HepG2 (cell line): ENCODE data around the gene SLC4A2. TPM values are rescaled to one million over a fixed set of nuclear protein-coding genes. Genes with fewer than 3 reads are reported as not detected.
A peak's percentile ranks its signal among the peaks of the same experiment; 100 is the strongest.

Experiments
- ATAC-seq: fragments of 200-7000 bp; cut with Tn5 transposase; 3 replicates; pipeline ENCODE4 v1.9.1; 2020; ENCODE audit warnings: mild to moderate bottlenecking, moderate library complexity
- BruUV-seq: library from RNA; stranded (reverse); fragments of 400-500 nt; replicated peaks from 2 replicates; lab custom pipeline; 2021; lab: Mats Ljungman, UMichigan
- CTCF ChIA-PET: fragments of 300-600 bp; formaldehyde crosslinking; extraction: SDS; loops from one replicate; lab custom pipeline; 2021; ENCODE audit warnings: low total read pairs, inconsistent platforms, low intra/inter-chr PET ratio; lab: Yijun Ruan, JAX
- POLR2A ChIA-PET: fragments of 350-600 bp; sonication (Branson Sonifier 250); formaldehyde crosslinking; loops from one replicate; lab custom pipeline; 2020; ENCODE audit warnings: antibody characterized with exemption, inconsistent platforms; lab: Yijun Ruan, JAX
- DNase-seq: peaks from one replicate; pipeline ENCODE4 v3.0.0-alpha.2; 2015; ENCODE audit warnings: low spot score
- FAIRE-seq: peaks from 3 replicates; lab custom pipeline; 2011; peaks lifted over from hg19 to GRCh38; lab: Jason Lieb, UNC
- H2AFZ ChIP-seq: one replicate; pipeline ENCODE4 v1.6.1; 2011; ENCODE audit warnings: low read length, inconsistent platforms
- H3K27ac ChIP-seq: fragments of 300-600 bp; 3 replicates; pipeline ENCODE4 v1.8.0; 2011; ENCODE audit warnings: mixed run types, mild to moderate bottlenecking, mixed read lengths, low read length, inconsistent platforms; ENCODE audit not compliant: insufficient read depth; ENCODE audit errors: extremely low read length
- H3K27me3 ChIP-seq, 2 experiments: fragments of 200-600 bp in 1 of 2; 2 replicates in 1 of 2; 3 replicates in 1 of 2; pipeline versions ENCODE4 v1.6.0 to v1.8.0; 2011; ENCODE audit warnings: low read length in 2 of 2, mild to moderate bottlenecking in 2 of 2, moderate library complexity in 2 of 2, inconsistent platforms in 1 of 2; ENCODE audit not compliant: insufficient read depth in 2 of 2, control insufficient read depth in 1 of 2
- H3K36me3 ChIP-seq, 2 experiments: fragments of 200-600 bp in 1 of 2; replicated peaks in 1 of 2; 2 replicates in 1 of 2; 3 replicates in 1 of 2; pipeline versions ENCODE4 v1.5.1 to v1.8.0; 2011; ENCODE audit warnings: low read length in 2 of 2, inconsistent platforms in 1 of 2; ENCODE audit not compliant: insufficient read depth in 2 of 2, control insufficient read depth in 1 of 2
- H3K4me1 ChIP-seq: 2 replicates; pipeline ENCODE4 v1.5.1; 2012; ENCODE audit warnings: low read length, inconsistent platforms; ENCODE audit not compliant: insufficient read depth
- H3K4me2 ChIP-seq: 2 replicates; pipeline ENCODE4 v1.6.0; 2011; ENCODE audit warnings: low read depth, low read length, inconsistent platforms
- H3K4me3 ChIP-seq, 3 experiments: fragments of 200-600 bp in 1 of 3; sonication (generic), shearing (Covaris generic) in 1 of 3; replicated peaks in 1 of 3; 2 replicates each; pipeline ENCODE4 v1.5.1; 2011 to 2016; ENCODE audit warnings: low read length in 3 of 3, inconsistent platforms in 2 of 3, low read depth in 2 of 3, mild to moderate bottlenecking in 2 of 3, control low read depth in 1 of 3, mixed read lengths in 1 of 3; ENCODE audit not compliant: insufficient read depth in 1 of 3
- H3K79me2 ChIP-seq: one replicate; pipeline ENCODE4 v1.6.1; 2011; ENCODE audit warnings: low read length, inconsistent platforms; ENCODE audit not compliant: insufficient read depth
- H3K9ac ChIP-seq: 2 replicates; pipeline ENCODE4 v1.6.0; 2011; ENCODE audit warnings: mild to moderate bottlenecking, low read depth, low read length, inconsistent platforms; ENCODE audit not compliant: insufficient read depth
- H3K9me3 ChIP-seq: 2 replicates; pipeline ENCODE4 v1.5.1; 2012; ENCODE audit warnings: mild to moderate bottlenecking, low read length
- H4K20me1 ChIP-seq: 2 replicates; pipeline ENCODE4 v1.6.0; 2011; ENCODE audit warnings: inconsistent platforms, mild to moderate bottlenecking, low read length, moderate library complexity; ENCODE audit not compliant: insufficient read depth
- AGO2 ChIP-seq: fragments of 200-400 bp; formaldehyde crosslinking; optimal IDR thresholded peaks from 2 replicates; pipeline ENCODE3; 2017; ENCODE audit warnings: mild to moderate bottlenecking, low read depth, low read length, moderate library complexity
- KAT7 ChIP-seq: IDR thresholded peaks from 2 replicates; pipeline ENCODE4 v1.6.1; 2018; ENCODE audit warnings: borderline replicate concordance, missing compliant biosample characterization
- NFYC ChIP-seq: IDR thresholded peaks from 2 replicates; pipeline ENCODE4 v1.6.1; 2016; ENCODE audit warnings: missing genetic modification reagents, missing compliant biosample characterization
- NRL ChIP-seq: sonication (generic); formaldehyde crosslinking; IDR thresholded peaks from 2 replicates; pipeline ENCODE4 v1.5.0; 2020; ENCODE audit warnings: missing genetic modification reagents, mild to moderate bottlenecking, moderate library complexity, borderline replicate concordance
- RFX1 ChIP-seq: fragments of 450-650 bp; IDR thresholded peaks from 2 replicates; pipeline ENCODE4 v1.6.1; 2017
- UBTF ChIP-seq: sonication (generic); formaldehyde crosslinking; IDR thresholded peaks from 2 replicates; pipeline ENCODE4 v1.4.0; 2020; ENCODE audit warnings: mild to moderate bottlenecking, missing genetic modification reagents
- ZNF124 ChIP-seq: sonication (generic); formaldehyde crosslinking; IDR thresholded peaks from 2 replicates; pipeline ENCODE4 v1.4.0; 2020; ENCODE audit warnings: missing genetic modification reagents
- ZNF263 ChIP-seq: sonication (generic); formaldehyde crosslinking; IDR thresholded peaks from 2 replicates; pipeline ENCODE4 v1.4.0; 2020; ENCODE audit warnings: missing genetic modification reagents
- ZNF30 ChIP-seq: sonication (generic); formaldehyde crosslinking; IDR thresholded peaks from 2 replicates; pipeline ENCODE4 v1.5.0; 2020; ENCODE audit warnings: mild to moderate bottlenecking, missing genetic modification reagents
- ZNF317 ChIP-seq: sonication (generic); formaldehyde crosslinking; IDR thresholded peaks from 2 replicates; pipeline ENCODE4 v1.5.0; 2020; ENCODE audit warnings: mild to moderate bottlenecking, missing genetic modification reagents
- ZNF326 ChIP-seq: sonication (generic); formaldehyde crosslinking; IDR thresholded peaks from 2 replicates; pipeline ENCODE4 v1.4.0; 2020; ENCODE audit warnings: missing genetic modification reagents, borderline replicate concordance
- ZNF678 ChIP-seq: sonication (generic); formaldehyde crosslinking; IDR thresholded peaks from 2 replicates; pipeline ENCODE4 v1.4.0; 2020; ENCODE audit warnings: mild to moderate bottlenecking, missing genetic modification reagents
- ZNF703 ChIP-seq: sonication (generic); formaldehyde crosslinking; IDR thresholded peaks from 2 replicates; pipeline ENCODE4 v1.5.1; 2020; ENCODE audit warnings: missing genetic modification reagents, mild to moderate bottlenecking, moderate library complexity, borderline replicate concordance
- WGBS: methylation state at CpG from one replicate; pipeline ENCODE4 v1.1.6; 2017; ENCODE audit warnings: low lambda C conversion rate; 5-methylcytosine and 5-hydroxymethylcytosine counted together
- in situ Hi-C: cut with HindIII; loops from 2 replicates; pipeline ENCODE4 v1.10.0; 2017; ENCODE audit warnings: low pct_unique_long_range_greater_than_20kb; ENCODE audit not compliant: extremely low pct_ligation_motif_present
- intact Hi-C: fragments of 100-400 bp; cut with micrococcal nuclease; formaldehyde crosslinking; loops from one replicate; pipeline ENCODE4 v1.10.0; 2022; ENCODE audit not compliant: unreplicated experiment
- polyA plus RNA-seq, 8 experiments: library from polyadenylated mRNA; depleted of rRNA in 3 of 8; stranded (reverse) in 7 of 8; unstranded in 1 of 8; fragments of >200 nt; fragmentation: Illumina TruSeq in 4 of 8; extraction: Trizol in 4 of 8; gene quantifications; 2 replicates each; pipeline versions ENCODE4 v1.2.1 to v1.2.3, GENCODE V29; 2011 to 2016; ENCODE audit warnings: low read depth in 4 of 8, missing spikeins in 1 of 8, mixed read lengths in 1 of 8; ENCODE audit not compliant: insufficient read depth in 1 of 8
- total RNA-seq, 5 experiments: library from RNA; depleted of rRNA; stranded (reverse); fragments of >200 nt; fragmentation: Illumina TruSeq; extraction: Trizol; gene quantifications; 2 replicates each; pipeline ENCODE4 v1.2.3, GENCODE V29; 2016; ENCODE audit warnings: low read depth in 1 of 5
- TF ChIP-seq, protein P1 (sequence below): sonication (generic); formaldehyde crosslinking; IDR thresholded peaks from 2 replicates; pipeline ENCODE4 v1.4.0; 2020; ENCODE audit warnings: missing genetic modification reagents
- TF ChIP-seq, protein P2 (sequence below): sonication (generic); formaldehyde crosslinking; IDR thresholded peaks from 2 replicates; pipeline ENCODE4 v1.5.0; 2020; ENCODE audit warnings: missing genetic modification reagents
- TF ChIP-seq, protein P3 (sequence below): sonication (generic); formaldehyde crosslinking; IDR thresholded peaks from 2 replicates; pipeline ENCODE4 v1.4.0; 2020; ENCODE audit warnings: missing genetic modification reagents

Gene SLC4A2
- total and polyA plus RNA-seq, 2 of the 13 experiments (the other 11 are each of a cell fraction or from before 2014, with no cell fraction given): 51.9 to 73.4 TPM

DNA sequence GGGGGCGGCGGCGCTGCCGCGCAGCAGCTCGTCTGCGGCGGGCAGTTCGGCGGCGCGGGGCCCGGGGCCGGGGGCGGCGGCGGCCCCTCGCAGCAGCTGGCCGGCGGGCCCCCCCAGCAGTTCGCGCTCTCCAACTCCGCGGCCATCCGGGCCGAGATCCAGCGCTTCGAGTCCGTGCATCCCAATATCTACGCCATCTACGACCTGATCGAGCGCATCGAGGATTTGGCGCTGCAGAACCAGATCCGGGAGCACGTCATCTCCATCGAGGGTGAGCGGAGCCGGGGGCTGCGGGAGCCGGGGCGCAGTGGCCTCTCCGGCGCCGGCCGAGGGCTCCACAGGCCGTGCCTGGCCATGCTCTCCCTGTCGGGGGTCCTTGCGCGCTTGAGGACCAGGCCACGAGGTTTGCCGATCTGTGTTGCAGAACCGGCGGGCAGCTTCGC is 27.4 kb downstream of the SLC4A2 start:
- peaks cover 33% of the 10 kb centered on the region for H4K20me1 ChIP-seq
- H3K4me3 ChIP-seq: peak overlapping the region; percentile 93 to 98 (median 95)
- ChIA-PET POLR2A (interaction anchor here (1.3 to 6.7 kb wide), 4 partner anchors 20 to 26 kb away, joined by 3 to 82 read pairs (median 5); no protein-coding TSS in a partner anchor), CTCF (interaction anchor here (2.2 kb wide), 1 partner anchor 25 kb away, joined by 6 read pairs; no protein-coding TSS in a partner anchor)
- H3K27ac ChIP-seq: peak overlapping the region; percentile 70
- H3K36me3 ChIP-seq: peaks cover 2 to 7% of the 10 kb centered on the region in 2 experiments; a peak in 4 of 5 replicates
- in situ Hi-C loops: no loop called here
- 0% methylated on average over 1 of the region's 56 CpGs for WGBS
- H3K9me3 ChIP-seq: no peaks in the 10 kb centered on the region
- no peak overlapping the region for H2AFZ ChIP-seq
- no peak for ATAC-seq
- no TSS peak for BruUV-seq
- peaks cover 71% of the 10 kb centered on the region for H3K4me1 ChIP-seq
- H3K27me3 ChIP-seq: no peaks in the 10 kb centered on the region; a peak in 1 of 5 replicates
- H3K9ac ChIP-seq: peak overlapping the region; percentile 88
- peaks cover 59% of the 10 kb centered on the region for H3K79me2 ChIP-seq
- peak overlapping the region; percentile 97 for H3K4me2 ChIP-seq
- FAIRE-seq: no peak
- intact Hi-C loops: loop anchor here (2.0 to 10.0 kb wide), 2 partner anchors 28 to 158 kb away; partner anchors contain the start of genes SLC4A2 and SMARCD3
- DNase-seq: no peak
- TF ChIP-seq AGO2: peak; percentile 37
- peak; percentile 7 for TF ChIP-seq ZNF263
- TF ChIP-seq ZNF124: 0 out of 2 replicates have a peak, but pooled peaks have one; percentile 48
- TF ChIP-seq, protein P1, sequence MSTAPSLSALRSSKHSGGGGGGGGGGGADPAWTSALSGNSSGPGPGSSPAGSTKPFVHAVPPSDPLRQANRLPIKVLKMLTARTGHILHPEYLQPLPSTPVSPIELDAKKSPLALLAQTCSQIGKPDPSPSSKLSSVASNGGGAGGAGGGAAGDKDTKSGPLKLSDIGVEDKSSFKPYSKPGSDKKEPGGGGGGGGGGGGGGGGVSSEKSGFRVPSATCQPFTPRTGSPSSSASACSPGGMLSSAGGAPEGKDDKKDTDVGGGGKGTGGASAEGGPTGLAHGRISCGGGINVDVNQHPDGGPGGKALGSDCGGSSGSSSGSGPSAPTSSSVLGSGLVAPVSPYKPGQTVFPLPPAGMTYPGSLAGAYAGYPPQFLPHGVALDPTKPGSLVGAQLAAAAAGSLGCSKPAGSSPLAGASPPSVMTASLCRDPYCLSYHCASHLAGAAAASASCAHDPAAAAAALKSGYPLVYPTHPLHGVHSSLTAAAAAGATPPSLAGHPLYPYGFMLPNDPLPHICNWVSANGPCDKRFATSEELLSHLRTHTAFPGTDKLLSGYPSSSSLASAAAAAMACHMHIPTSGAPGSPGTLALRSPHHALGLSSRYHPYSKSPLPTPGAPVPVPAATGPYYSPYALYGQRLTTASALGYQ (CRISPR knock-in tag): 0 out of 2 replicates have a peak, but pooled peaks have one; percentile 16
- TF ChIP-seq RFX1: no peak
- TF ChIP-seq ZNF326 (CRISPR knock-in tag): no peak
- TF ChIP-seq, protein P2, sequence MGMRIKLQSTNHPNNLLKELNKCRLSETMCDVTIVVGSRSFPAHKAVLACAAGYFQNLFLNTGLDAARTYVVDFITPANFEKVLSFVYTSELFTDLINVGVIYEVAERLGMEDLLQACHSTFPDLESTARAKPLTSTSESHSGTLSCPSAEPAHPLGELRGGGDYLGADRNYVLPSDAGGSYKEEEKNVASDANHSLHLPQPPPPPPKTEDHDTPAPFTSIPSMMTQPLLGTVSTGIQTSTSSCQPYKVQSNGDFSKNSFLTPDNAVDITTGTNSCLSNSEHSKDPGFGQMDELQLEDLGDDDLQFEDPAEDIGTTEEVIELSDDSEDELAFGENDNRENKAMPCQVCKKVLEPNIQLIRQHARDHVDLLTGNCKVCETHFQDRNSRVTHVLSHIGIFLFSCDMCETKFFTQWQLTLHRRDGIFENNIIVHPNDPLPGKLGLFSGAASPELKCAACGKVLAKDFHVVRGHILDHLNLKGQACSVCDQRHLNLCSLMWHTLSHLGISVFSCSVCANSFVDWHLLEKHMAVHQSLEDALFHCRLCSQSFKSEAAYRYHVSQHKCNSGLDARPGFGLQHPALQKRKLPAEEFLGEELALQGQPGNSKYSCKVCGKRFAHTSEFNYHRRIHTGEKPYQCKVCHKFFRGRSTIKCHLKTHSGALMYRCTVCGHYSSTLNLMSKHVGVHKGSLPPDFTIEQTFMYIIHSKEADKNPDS (CRISPR knock-in tag): peak; percentile 46; the same call in 1 of the 2 replicates
- TF ChIP-seq ZNF30 (CRISPR knock-in tag): peak; percentile 57
- 0 out of 2 replicates have a peak, but pooled peaks have one; percentile 8 for TF ChIP-seq NRL (CRISPR knock-in tag)
- TF ChIP-seq NFYC: no peak
- 0 out of 2 replicates have a peak, but pooled peaks have one; percentile 15 for TF ChIP-seq KAT7
- 0 out of 2 replicates have a peak, but pooled peaks have one; percentile 12 for TF ChIP-seq ZNF703 (CRISPR knock-in tag)
- 0 out of 2 replicates have a peak, but pooled peaks have one; percentile 6 for TF ChIP-seq ZNF678
- peak; percentile 2; the same call in 1 of the 2 replicates for TF ChIP-seq UBTF
- TF ChIP-seq, protein P3, sequence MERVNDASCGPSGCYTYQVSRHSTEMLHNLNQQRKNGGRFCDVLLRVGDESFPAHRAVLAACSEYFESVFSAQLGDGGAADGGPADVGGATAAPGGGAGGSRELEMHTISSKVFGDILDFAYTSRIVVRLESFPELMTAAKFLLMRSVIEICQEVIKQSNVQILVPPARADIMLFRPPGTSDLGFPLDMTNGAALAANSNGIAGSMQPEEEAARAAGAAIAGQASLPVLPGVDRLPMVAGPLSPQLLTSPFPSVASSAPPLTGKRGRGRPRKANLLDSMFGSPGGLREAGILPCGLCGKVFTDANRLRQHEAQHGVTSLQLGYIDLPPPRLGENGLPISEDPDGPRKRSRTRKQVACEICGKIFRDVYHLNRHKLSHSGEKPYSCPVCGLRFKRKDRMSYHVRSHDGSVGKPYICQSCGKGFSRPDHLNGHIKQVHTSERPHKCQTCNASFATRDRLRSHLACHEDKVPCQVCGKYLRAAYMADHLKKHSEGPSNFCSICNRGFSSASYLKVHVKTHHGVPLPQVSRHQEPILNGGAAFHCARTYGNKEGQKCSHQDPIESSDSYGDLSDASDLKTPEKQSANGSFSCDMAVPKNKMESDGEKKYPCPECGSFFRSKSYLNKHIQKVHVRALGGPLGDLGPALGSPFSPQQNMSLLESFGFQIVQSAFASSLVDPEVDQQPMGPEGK: 0 out of 2 replicates have a peak, but pooled peaks have one; percentile 19
- TF ChIP-seq ZNF317 (CRISPR knock-in tag): 0 out of 2 replicates have a peak, but pooled peaks have one; percentile 7
